GM12891 (cell line): ENCODE results near the gene KIAA0825.

Source experiments
- POLR2A ChIP-seq: IDR thresholded peaks from 2 replicates; pipeline ENCODE4 v1.6.1; 2011; ENCODE audit warnings: low read depth, low read length, control low read depth
- POLR2AphosphoS5 ChIP-seq: IDR thresholded peaks from 2 replicates; pipeline ENCODE4 v1.6.1; 2011; ENCODE audit warnings: low read depth, low read length, control low read depth

GRCh38 chr5:94314460-94315131, 303.8 kb downstream of the KIAA0825 start:
- no peak for TF ChIP-seq POLR2AphosphoS5
- no peak for TF ChIP-seq POLR2A
